ENCODE measurements around the gene C5orf58.

DNA sequence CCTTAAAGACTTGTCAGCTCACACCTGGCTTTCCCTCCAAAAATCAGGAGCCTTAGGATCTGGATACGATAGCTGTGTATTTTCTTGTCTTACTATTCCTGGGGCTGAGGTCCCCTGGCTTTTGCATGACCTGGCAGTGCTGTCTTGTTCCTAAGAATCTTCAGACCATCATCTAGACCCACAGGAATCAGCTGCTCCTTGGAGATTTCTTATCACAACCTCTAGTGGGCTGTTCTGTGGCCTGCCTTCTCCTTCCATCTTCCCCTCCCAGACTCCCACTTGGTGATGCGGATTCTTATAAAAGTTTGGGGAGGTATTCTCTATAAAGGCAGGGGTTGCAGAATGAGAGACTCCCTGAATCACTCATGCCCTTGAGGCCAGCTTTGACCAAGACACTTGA, 43.4 kb downstream of the C5orf58 start:
- TF ChIP-seq, protein P1, sequence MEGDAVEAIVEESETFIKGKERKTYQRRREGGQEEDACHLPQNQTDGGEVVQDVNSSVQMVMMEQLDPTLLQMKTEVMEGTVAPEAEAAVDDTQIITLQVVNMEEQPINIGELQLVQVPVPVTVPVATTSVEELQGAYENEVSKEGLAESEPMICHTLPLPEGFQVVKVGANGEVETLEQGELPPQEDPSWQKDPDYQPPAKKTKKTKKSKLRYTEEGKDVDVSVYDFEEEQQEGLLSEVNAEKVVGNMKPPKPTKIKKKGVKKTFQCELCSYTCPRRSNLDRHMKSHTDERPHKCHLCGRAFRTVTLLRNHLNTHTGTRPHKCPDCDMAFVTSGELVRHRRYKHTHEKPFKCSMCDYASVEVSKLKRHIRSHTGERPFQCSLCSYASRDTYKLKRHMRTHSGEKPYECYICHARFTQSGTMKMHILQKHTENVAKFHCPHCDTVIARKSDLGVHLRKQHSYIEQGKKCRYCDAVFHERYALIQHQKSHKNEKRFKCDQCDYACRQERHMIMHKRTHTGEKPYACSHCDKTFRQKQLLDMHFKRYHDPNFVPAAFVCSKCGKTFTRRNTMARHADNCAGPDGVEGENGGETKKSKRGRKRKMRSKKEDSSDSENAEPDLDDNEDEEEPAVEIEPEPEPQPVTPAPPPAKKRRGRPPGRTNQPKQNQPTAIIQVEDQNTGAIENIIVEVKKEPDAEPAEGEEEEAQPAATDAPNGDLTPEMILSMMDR (IDR thresholded peaks at IDR 0.05): no peak
- TF ChIP-seq POLR2A (IDR thresholded peaks at IDR 0.05): no peak
